K562 (cell line): ENCODE results near the gene ADAMTS14. TPM values are rescaled to one million over a fixed set of nuclear protein-coding genes. Genes with fewer than 3 reads are reported as not detected.

Experiments
- ASH1L ChIP-seq: fragments of 450-650 bp; IDR thresholded peaks from 2 replicates; pipeline ENCODE4 v1.6.1; 2018; ENCODE audit warnings: borderline replicate concordance, mild to moderate bottlenecking, low read depth; ENCODE audit not compliant: partially characterized antibody
- CREB5 ChIP-seq: fragments of 250-450 bp; sonication (Bioruptor Pico); IDR thresholded peaks from 2 replicates; pipeline ENCODE4 v1.5.0; 2020; ENCODE audit warnings: mild to moderate bottlenecking
- E2F1 ChIP-seq: sonication (generic); formaldehyde crosslinking; IDR thresholded peaks from 2 replicates; pipeline ENCODE4 v1.8.1; 2023; ENCODE audit warnings: mild to moderate bottlenecking, missing genetic modification reagents, moderate library complexity
- FOXO4 ChIP-seq: fragments of 450-650 bp; formaldehyde crosslinking; IDR thresholded peaks from 2 replicates; pipeline ENCODE4 v1.4.0; 2020; ENCODE audit warnings: mild to moderate bottlenecking, moderate library complexity
- GABPA ChIP-seq: fragments of 200-800 bp; sonication (Bioruptor generic); conservative IDR thresholded peaks from 2 replicates; pipeline ENCODE4 v1.6.1; 2016; ENCODE audit warnings: low read depth, missing genetic modification characterization, missing compliant biosample characterization
- HINFP ChIP-seq: fragments of 450-650 bp; conservative IDR thresholded peaks from 2 replicates; pipeline ENCODE4 v1.6.1; 2016; ENCODE audit warnings: missing genetic modification characterization, low read depth, mild to moderate bottlenecking, control low read depth, missing compliant biosample characterization
- LCOR ChIP-seq: sonication (generic); formaldehyde crosslinking; IDR thresholded peaks from 2 replicates; pipeline ENCODE4 v1.8.0; 2022; ENCODE audit warnings: mild to moderate bottlenecking, missing genetic modification reagents
- MED1 ChIP-seq: sonication (generic); formaldehyde crosslinking; IDR thresholded peaks from 2 replicates; pipeline ENCODE4 v1.8.1; 2023; ENCODE audit warnings: missing genetic modification reagents, borderline replicate concordance
- PYGO2 ChIP-seq: fragments of 450-650 bp; IDR thresholded peaks from 2 replicates; pipeline ENCODE4 v1.6.1; 2016; ENCODE audit warnings: mild to moderate bottlenecking, missing genetic modification characterization, moderate library complexity, missing compliant biosample characterization
- SIN3A ChIP-seq, 2 experiments: fragments of 150-350 bp in 1 of 2; IDR thresholded peaks; 2 replicates each; pipeline ENCODE4 v1.6.1; 2011 to 2016; ENCODE audit warnings: borderline replicate concordance in 2 of 2, low read depth in 2 of 2, low read length in 2 of 2, mild to moderate bottlenecking in 2 of 2, moderate library complexity in 2 of 2; ENCODE audit not compliant: control insufficient read depth in 1 of 2
- SMC3 ChIP-seq: conservative IDR thresholded peaks from 2 replicates; pipeline ENCODE4 v1.6.1; 2011; ENCODE audit warnings: low read depth, low read length, improper control_type of control experiment; ENCODE audit not compliant: insufficient read depth
- TBP ChIP-seq: optimal IDR thresholded peaks from 2 replicates; pipeline ENCODE3; 2011; ENCODE audit warnings: low read depth, low read length, improper control_type of control experiment
- ZFP1 ChIP-seq: fragments of 450-650 bp; formaldehyde crosslinking; IDR thresholded peaks from 2 replicates; pipeline ENCODE4 v1.4.0; 2020; ENCODE audit warnings: mild to moderate bottlenecking, mixed read lengths
- ZNF165 ChIP-seq: fragments of 250-450 bp; sonication (Bioruptor Pico); IDR thresholded peaks from 2 replicates; pipeline ENCODE4 v1.4.0; 2020; ENCODE audit warnings: borderline replicate concordance
- ZNF311 ChIP-seq: fragments of 250-450 bp; sonication (Bioruptor Pico); IDR thresholded peaks from 2 replicates; pipeline ENCODE4 v1.4.0; 2020; ENCODE audit warnings: mild to moderate bottlenecking, moderate library complexity
- ZNF511 ChIP-seq: sonication (generic); formaldehyde crosslinking; IDR thresholded peaks from 2 replicates; pipeline ENCODE4 v1.8.0; 2022; ENCODE audit warnings: mild to moderate bottlenecking, missing genetic modification reagents
- polyA plus RNA-seq, 8 experiments: library from polyadenylated mRNA; depleted of rRNA in 4 of 8; stranded (reverse) in 5 of 8; unstranded in 3 of 8; fragments of >200 nt; fragmentation: Nextera tagmentation in 2 of 8; fragmentation: Illumina TruSeq in 1 of 8; extraction: Ambion mirVana in 2 of 8; extraction: Trizol in 1 of 8; gene quantifications; 2 replicates each; pipeline versions ENCODE4 v1.2.1 to v1.2.3, GENCODE V29; 2011 to 2014; ENCODE audit warnings: inconsistent platforms in 1 of 8, missing spikeins in 1 of 8
- total RNA-seq, 7 experiments: library from RNA; depleted of rRNA in 6 of 7; stranded (reverse); fragments of >200 nt in 6 of 7; fragmentation: Illumina TruSeq in 2 of 7; extraction: Trizol in 2 of 7; gene quantifications; 2 replicates each; pipeline versions ENCODE4 v1.2.1 to v1.2.3, GENCODE V29; 2011 to 2021; ENCODE audit warnings: low replicate concordance in 1 of 7
- TF ChIP-seq, protein P1 (sequence below): fragments of 250-450 bp; sonication (Bioruptor Pico); IDR thresholded peaks from 2 replicates; pipeline ENCODE4 v1.9.0; 2021; ENCODE audit warnings: mild to moderate bottlenecking, inconsistent platforms
- TF ChIP-seq, protein P2 (sequence below), 2 experiments: fragments of 450-650 bp; IDR thresholded peaks; 2 replicates each; pipeline ENCODE4 v1.6.1; 2016

ADAMTS14 gene
- total and polyA plus RNA-seq, 9 of the 15 experiments (the other 6 are each of a cell fraction or from before 2014, with no cell fraction given), result 0.04 to 37.4 (median 15.9) TPM

- TF ChIP-seq, protein P1, sequence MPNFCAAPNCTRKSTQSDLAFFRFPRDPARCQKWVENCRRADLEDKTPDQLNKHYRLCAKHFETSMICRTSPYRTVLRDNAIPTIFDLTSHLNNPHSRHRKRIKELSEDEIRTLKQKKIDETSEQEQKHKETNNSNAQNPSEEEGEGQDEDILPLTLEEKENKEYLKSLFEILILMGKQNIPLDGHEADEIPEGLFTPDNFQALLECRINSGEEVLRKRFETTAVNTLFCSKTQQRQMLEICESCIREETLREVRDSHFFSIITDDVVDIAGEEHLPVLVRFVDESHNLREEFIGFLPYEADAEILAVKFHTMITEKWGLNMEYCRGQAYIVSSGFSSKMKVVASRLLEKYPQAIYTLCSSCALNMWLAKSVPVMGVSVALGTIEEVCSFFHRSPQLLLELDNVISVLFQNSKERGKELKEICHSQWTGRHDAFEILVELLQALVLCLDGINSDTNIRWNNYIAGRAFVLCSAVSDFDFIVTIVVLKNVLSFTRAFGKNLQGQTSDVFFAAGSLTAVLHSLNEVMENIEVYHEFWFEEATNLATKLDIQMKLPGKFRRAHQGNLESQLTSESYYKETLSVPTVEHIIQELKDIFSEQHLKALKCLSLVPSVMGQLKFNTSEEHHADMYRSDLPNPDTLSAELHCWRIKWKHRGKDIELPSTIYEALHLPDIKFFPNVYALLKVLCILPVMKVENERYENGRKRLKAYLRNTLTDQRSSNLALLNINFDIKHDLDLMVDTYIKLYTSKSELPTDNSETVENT (CRISPR knock-in tag), result 0 out of 2 replicates have a peak, but pooled peaks have one; percentile 6
- TF ChIP-seq E2F1 (no peak), SMC3 (no peak), GABPA (no peak), SIN3A (IDR thresholded peaks at IDR 0.05; ENCODE audit: borderline replicate concordance in 2 of 2, control insufficient read depth in 1 of 2, low read depth in 2 of 2, low read length in 2 of 2) (no peak), TBP (no peak), ASH1L (no peak), CREB5 (CRISPR knock-in tag) (no peak), ZNF165 (CRISPR knock-in tag) (no peak), ZFP1 (no peak), ZNF311 (CRISPR knock-in tag) (no peak), HINFP (tag) (no peak), MED1 (no peak), LCOR (CRISPR knock-in tag) (no peak), PYGO2 (no peak), ZNF511 (CRISPR knock-in tag) (no peak), FOXO4 (CRISPR knock-in tag) (no peak)
- TF ChIP-seq, protein P2, sequence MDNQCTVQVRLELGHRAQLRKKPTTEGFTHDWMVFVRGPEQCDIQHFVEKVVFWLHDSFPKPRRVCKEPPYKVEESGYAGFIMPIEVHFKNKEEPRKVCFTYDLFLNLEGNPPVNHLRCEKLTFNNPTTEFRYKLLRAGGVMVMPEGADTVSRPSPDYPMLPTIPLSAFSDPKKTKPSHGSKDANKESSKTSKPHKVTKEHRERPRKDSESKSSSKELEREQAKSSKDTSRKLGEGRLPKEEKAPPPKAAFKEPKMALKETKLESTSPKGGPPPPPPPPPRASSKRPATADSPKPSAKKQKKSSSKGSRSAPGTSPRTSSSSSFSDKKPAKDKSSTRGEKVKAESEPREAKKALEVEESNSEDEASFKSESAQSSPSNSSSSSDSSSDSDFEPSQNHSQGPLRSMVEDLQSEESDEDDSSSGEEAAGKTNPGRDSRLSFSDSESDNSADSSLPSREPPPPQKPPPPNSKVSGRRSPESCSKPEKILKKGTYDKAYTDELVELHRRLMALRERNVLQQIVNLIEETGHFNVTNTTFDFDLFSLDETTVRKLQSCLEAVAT (IDR thresholded peaks at IDR 0.05), result peak; percentile 1 to 42; a peak in 1 of 4 replicates
These were observed 3.3 kb upstream of the ADAMTS14 start (continued) for GRCh38 chr10:70669015-70669414.
